ENCODE measurements around the gene UBE2L5.
A peak's percentile ranks its signal among the peaks of the same experiment; 100 is the strongest.

The UBE2L5 gene

GRCh38 chr13:30463787-30464495, 41.6 kb downstream of the UBE2L5 start:
- TF ChIP-seq POLR2A (IDR thresholded peaks at IDR 0.05; ENCODE audit: low read length): no peak
- TF ChIP-seq GATA1 (IDR thresholded peaks at IDR 0.05; ENCODE audit: low read depth, low read length): no peak
- peak; percentile 68 to 82 for DNase-seq

GRCh38 chr13:30464496-30465342, 42.4 kb downstream of the UBE2L5 start:
- TF ChIP-seq POLR2A (IDR thresholded peaks at IDR 0.05; ENCODE audit: low read length) (peak; percentile 42), GATA1 (IDR thresholded peaks at IDR 0.05; ENCODE audit: low read depth, low read length) (no peak)
- peak; percentile 82 to 93 for DNase-seq

DNA sequence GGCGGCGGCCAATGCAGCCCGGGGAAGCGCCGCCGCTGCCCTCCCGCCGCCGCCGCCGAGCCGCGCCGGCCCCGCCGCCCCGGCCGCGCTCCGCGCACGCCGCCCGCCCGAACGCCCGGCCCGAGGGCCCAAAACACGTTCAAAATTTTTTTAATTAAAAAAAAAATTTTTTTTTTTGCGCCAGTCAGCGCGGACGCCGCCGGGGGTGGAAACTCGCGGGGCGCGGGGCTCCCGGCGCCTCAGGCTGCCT, 43.0 kb downstream of the UBE2L5 start:
- no peak for TF ChIP-seq GATA1 (IDR thresholded peaks at IDR 0.05; ENCODE audit: low read depth, low read length)
- no peak for TF ChIP-seq POLR2A (IDR thresholded peaks at IDR 0.05; ENCODE audit: low read length)
- no peak for DNase-seq

GRCh38 chr13:30465593-30466357, 43.5 kb downstream of the UBE2L5 start, which contains the start of gene HMGB1:
Gene HMGB1, minus strand, starts transcription at chr13:30465936. Its CDS starts 2,256 bp downstream, at chr13:30463680.
- peak; percentile 99 for TF ChIP-seq POLR2A (IDR thresholded peaks at IDR 0.05; ENCODE audit: low read length)
- no peak for TF ChIP-seq GATA1 (IDR thresholded peaks at IDR 0.05; ENCODE audit: low read depth, low read length)
- peak; percentile 99 for DNase-seq

DNA sequence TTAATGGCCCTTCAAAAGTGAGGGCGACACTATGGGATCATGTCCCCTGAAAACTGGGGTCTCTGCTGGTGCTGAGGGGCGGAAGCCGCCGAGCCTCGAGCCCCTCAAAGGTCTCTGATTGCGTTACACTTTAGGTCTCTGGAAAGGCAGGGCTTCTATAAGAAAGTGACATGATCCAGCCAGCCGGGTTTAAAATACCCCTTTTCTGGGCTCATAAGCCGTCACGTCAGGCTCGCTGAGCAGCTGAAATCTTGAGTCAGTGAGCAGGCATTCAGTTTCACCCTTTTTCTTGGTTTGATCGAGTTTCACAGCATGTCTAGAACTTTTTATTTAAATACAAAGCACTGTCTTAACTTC, 44.0 kb downstream of the UBE2L5 start:
- TF ChIP-seq POLR2A (IDR thresholded peaks at IDR 0.05; ENCODE audit: low read length) (no peak), GATA1 (IDR thresholded peaks at IDR 0.05; ENCODE audit: low read depth, low read length) (no peak)
- no peak for DNase-seq

- DNase-seq: peak; percentile 66 to 68
- TF ChIP-seq GATA1 (IDR thresholded peaks at IDR 0.05; ENCODE audit: low read depth, low read length) (no peak), POLR2A (IDR thresholded peaks at IDR 0.05; ENCODE audit: low read length) (peak; percentile 71)
Observed at GRCh38 chr13:30466841-30467252, 44.6 kb downstream of the UBE2L5 start.

GRCh38 chr13:30473675-30474074, 51.4 kb downstream of the UBE2L5 start:
- DNase-seq: no peak
- TF ChIP-seq POLR2A (IDR thresholded peaks at IDR 0.05; ENCODE audit: low read length) (no peak), GATA1 (IDR thresholded peaks at IDR 0.05; ENCODE audit: low read depth, low read length) (no peak)

DNA sequence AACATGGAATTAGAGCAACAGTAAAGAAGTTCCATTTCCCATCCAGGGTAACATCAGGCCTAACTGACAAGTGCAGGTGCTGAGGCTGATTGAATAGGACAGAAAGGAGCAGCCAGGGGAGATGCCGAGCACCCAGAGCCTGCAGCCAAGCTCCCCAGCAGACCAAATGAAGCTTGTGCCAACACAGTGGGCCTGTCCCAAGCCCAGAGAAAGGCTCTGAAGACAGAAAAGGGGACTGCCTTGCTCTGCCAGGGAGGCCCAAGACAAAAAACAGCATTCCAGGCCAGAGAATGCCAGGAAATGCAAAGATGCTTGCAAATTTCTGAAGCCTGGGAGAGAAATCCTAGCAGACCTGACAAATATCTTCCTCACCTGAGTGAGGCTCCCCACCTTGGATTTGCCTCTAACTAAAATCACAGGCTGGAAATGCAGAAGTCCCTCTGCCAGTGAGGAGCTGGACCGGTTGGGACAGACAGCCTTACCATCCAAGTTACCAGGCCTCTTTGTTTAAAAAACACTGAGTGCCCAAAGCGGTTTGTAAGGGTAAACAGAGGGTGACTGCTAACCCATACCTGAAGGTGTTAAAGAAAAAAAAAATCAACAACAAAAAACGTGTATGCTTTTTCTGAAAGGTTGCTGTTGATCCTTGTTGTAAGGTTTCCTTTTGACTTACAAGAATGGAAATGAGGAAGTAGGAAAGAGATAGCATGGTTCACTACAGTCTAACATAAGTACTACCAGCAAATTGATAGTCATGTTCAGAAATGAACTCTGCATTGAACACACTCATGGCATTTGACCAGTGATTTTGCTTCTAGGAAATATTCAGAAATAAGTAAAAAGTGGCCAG, 55.3 kb downstream of the UBE2L5 start:
- TF ChIP-seq POLR2A (IDR thresholded peaks at IDR 0.05; ENCODE audit: low read length) (no peak), GATA1 (IDR thresholded peaks at IDR 0.05; ENCODE audit: low read depth, low read length) (no peak)
- no peak for DNase-seq

Data from erythroblast (primary cell).